HG02623 (cell line): Measurements from ENCODE around the gene RFT1.
A peak's percentile ranks its signal among the peaks of the same experiment; 100 is the strongest.

Source experiments
- ATAC-seq: cut with Tn5 transposase; IDR thresholded peaks from one replicate; pipeline ENCODE4 v1.9.1; 2021; ENCODE audit warnings: moderate library complexity; ENCODE audit not compliant: unreplicated experiment

Gene RFT1

DNA sequence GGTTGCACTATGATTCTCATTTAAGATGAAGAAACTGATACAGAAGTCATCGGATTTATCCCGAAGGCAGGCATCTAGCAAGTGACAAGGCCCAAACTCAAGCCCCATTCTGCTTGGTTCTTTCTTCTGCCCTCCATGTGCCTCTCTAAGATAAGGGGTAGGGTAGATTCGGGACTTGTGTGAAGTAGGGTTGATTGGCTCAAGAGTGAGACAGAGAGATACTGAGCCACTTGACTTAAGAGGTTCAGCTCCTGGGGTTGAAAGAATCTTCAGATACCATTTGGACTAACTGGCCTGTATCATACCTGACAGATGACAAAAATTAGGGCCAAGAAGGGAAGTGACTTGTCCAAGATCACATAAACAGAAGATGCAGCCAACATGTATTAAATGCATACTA, 891 bp downstream of the RFT1 start:
- ATAC-seq, result no peak

DNA sequence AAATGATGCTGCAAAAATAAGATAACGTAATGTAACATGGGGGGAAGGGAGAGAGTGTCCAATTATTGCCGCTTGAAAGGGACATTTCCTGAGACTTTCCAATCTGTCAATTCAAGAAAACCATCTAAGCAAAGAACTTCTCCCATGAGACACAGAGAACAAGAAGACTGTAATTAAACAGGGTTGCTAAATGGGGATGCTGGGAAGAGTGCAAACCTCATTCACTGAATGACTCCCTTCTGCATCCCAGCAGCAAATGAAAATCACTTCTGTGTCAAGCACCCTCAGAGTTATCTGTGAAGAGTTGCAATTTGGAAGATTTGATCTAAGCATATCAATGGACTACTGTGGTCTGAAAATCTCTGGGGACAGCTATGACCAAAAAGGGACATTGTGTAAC, 3.6 kb downstream of the RFT1 start:
- ATAC-seq, result no peak

GRCh38 chr3:53123953-53124352, 6.3 kb downstream of the RFT1 start:
- ATAC-seq, result no peak

DNA sequence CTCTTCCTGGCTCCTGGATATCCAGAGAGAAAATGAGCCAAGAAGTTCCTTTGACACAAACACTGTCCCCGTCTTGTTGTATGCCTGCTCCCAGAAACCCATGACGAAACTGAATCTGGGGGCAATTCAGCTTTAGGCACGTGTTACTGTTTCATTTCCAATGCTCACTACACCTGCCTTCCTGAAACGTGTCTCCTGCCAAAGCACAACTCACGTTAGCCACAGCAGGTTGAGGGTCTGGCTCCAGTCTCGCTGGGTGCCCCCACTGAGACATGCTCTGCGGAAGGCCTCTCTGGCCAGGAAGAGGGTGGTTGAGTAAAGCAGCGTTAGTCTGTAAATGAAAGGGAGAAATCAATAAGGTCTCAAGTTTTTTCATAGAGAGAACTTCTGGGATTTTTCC, 6.7 kb downstream of the RFT1 start:
- no peak for ATAC-seq

GRCh38 chr3:53122933-53123305, 7.3 kb downstream of the RFT1 start:
- no peak for ATAC-seq

DNA sequence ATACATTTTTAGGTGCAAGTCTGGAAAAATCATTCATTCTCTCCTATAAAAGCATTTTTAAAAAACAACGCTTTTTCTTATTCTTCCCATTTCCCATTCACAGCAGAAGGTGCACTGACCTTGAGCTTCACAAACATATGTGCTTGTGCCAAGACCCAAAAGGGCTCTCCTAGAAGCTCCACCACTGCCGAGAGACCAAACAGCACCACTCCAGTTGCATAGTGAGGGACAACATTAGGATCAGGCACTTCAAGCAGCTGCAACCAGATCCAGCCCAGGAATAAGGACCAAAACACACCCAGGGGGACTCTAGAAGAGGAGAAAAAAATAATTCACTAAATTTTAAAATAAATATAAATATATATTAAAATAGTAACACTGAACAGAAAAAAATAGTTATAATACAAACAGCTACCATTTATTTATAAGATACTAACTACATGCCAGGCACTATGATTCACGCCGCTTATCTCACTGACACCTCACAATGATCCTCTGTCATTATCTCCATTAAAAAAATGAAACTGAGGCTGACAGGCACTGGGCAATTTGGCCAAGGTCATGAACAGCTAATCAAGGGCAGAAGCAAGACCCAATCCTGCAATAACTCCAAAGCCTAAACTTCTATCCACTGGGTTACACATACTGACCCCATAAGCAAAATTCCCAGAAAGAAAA, 7.8 kb downstream of the RFT1 start:
- ATAC-seq, result no peak

DNA sequence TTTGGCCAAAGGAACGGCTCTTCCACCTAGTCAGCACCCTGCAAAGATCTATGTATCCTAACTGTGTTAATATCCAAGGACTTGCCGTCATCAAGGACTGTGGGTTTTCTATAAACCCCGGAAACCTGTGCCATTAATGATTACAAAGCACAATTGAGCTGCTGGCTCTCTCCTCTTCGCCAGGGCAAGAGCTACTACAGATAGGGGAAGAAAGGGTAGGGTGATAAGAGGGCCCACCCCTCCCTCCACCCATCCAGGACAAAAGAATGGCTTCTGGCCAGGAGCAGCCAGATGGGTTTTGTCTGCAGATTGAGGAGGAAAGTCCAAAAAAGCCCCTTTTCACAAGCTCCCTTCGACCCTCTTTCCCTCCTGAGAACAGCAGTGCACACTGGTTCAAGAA, 9.9 kb downstream of the RFT1 start:
- no peak for ATAC-seq

GRCh38 chr3:53116956-53117355, 13.3 kb downstream of the RFT1 start:
- ATAC-seq, result no peak

- no peak for ATAC-seq
Measured at GRCh38 chr3:53114412-53115074, 15.7 kb downstream of the RFT1 start.

DNA sequence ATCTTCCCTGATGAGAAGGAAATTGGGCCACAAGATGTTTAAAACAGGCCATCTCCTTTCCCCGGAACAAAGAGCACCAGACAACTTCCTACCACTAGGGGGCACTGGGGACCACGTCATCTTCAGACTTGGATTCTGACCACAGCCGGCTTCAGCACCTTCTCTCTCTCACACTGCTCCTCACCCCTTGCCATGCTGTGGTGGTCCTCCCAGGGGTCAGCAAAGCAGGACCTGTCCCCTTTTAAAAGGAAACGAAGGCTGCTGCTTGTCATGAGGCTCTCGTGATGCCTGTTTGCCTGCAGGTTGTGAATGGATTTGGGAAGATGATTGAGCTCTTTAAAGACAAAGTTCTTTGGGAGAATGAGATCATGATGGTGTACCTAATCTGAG, 16.2 kb downstream of the RFT1 start:
- ATAC-seq, result no peak

GRCh38 chr3:53113293-53114010, 16.8 kb downstream of the RFT1 start:
- no peak for ATAC-seq

DNA sequence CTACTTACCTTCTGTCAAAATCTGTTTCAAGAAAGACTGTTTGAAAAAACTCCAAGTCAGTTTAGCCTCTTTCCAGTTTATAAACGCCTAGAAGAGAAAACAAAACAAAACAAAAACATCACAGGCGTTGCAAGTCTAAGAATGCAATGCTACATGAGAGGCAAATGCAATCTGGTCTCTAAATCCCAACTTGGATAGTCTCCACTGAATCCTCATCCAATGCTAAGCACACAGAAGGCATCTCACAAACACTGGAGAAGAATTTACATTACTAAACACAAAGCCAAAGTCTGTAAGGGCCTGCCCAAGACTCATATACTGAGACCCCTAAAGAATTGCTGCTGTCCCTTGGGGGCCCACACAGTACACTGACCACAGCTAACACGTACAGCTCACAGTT, 18.4 kb downstream of the RFT1 start:
- no peak for ATAC-seq

DNA sequence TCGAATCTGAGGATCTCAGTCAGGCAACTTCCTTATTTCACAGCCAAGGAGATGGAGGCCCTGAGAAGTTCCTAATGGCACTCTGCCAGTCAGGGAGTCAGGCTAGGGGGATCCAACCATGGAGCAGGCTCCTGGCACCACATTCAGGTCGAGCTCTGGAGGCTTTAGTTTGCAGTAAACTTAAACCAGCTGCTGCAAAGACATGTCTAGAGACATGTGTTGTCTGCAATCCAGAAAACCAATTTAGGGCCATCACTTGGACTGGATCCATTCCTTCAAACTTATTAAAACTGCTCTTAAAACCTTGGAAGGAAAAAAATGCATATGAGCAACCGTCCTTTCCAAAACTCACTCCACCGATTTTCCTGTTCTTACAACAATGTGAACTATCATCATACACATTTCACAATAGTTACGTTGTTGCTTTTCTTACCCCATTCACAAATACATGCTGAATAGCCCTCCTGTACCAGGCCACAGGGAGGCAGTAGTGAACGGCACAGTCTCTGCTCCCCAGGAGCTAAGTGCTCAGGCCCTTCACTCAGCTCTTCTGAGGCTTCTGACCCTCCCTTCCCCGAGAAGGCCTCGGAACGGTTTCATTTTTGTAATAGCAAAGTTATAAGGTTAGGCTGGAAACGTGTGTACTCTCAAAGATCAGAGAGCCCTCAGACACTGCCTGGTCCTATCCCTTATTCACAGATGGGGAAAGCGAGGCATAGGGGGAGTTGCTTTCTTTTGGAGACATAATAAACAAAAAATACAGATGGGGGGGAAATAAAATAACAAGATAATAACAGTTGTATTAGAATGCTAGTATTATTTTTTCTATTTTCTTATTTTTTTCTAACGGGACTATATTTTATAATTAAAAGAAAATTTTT, 20.1 kb downstream of the RFT1 start:
- ATAC-seq, result no peak

- no peak for ATAC-seq
Measured at GRCh38 chr3:53109190-53109589, 21.0 kb downstream of the RFT1 start.

GRCh38 chr3:53104762-53105161, 25.5 kb downstream of the RFT1 start:
- no peak for ATAC-seq

DNA sequence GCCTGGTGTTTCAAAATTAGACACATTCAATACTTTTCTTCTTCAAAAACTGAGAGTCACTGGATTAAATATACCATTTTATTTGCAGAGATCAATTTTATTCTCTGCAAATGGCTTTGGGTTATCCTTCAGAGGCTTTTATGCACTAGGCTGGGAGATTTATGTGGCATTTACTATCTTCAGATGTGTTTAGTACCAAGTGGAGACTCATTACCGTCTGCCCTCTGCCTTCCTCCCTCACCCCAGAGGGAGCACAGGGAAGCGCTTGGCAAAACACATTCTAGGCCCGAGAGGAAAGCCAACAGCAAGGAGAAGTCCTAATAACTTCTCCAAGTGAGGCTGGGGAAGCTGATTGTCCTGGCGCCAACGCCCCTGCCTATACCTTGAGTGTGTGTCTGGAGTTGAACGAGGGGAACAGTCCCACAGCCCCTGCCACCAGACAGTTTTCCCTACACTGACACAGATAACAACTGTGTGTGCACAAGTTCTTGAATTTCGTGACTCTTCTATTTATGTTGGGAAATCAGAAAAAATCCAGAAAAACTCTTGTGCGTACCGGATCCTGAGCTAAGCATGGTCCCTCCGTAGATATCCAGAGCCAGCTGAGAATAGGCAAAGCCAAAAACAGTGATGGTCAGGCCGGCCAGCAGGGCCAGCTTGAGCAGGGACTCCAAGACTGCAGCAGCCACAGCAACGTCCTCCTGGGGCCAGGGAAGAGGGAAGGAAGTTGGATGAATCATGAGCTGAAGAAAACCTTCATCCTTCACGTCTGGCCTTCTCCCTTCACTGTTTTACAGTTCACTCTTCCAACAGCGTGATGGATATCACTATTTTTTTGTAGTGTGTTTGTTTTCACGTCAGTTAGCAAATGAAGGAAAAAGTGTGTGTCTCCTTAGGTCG, 26.6 kb downstream of the RFT1 start:
- ATAC-seq, result no peak

DNA sequence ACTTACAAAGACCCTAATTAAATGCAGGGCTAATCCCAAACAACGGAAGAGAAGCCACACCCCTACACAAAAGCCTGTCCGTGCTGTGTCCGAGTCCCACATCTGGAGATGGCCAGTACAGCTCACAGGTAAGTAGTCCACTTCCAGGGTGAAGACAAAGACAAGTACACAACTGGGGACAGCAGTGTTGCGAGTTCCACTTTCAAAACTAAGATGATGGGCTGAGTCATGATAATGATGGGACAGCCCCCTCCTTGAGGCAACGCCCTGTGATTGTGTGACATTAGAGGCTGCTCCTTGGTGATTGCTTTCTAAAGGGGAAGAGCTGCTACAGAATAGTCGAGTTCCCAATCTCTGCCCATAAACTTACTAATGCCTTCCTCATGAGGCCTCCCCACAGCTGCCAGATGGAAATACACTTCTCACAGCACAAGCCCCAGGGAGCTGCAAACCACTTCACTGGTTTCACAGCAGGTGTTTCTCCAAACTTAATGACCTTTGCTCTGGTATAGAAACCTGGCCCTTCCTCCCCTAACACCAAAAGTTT, 27.6 kb downstream of the RFT1 start:
- peak; percentile 73 for ATAC-seq

- ATAC-seq, result no peak
Measured at GRCh38 chr3:53101956-53102355, 28.3 kb downstream of the RFT1 start.

DNA sequence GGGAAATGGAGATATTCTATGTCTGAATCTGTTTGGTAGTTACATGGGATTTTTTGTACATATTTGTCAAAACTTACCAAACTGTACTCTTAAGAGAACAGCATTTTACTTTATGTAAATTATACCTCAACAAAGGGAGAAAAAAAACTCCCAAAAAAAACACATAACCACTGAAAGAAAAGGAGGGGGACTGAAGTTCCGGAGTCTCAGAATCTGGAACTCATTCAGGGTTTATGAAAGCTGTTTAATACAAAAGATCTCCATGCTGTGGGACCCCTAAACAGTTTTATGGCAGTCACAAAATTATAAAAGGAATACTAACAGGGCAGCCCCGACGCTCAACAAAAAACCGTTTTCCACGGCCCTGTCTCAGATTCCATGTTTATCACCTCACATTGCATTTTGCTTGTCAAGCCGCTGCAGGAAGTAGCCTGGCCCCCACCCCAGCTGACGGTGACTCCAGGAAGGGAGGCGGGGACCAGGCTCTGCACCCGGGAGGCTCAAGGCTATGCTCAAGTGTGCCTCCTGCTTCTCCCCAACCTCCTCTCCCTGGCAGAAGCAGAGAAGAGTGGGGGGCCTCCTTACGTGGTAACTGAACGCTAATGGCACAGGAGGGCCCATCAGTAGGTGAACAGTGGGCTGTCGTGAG, 29.3 kb downstream of the RFT1 start:
- ATAC-seq, result no peak

- no peak for ATAC-seq
Measured at GRCh38 chr3:53097887-53098286, 32.3 kb downstream of the RFT1 start.
